HG02943 (cell line): Measurements from ENCODE around the gene B9D1.
"Not testable (repeated sequence)": the region's sequence is repeated elsewhere in the genome, so short reads cannot be mapped to it uniquely, and the experiment has no call there.

Experiments used
- ATAC-seq: cut with Tn5 transposase; IDR thresholded peaks from one replicate; pipeline ENCODE4 v1.9.1; 2021; ENCODE audit warnings: mild to moderate bottlenecking, low read depth, moderate library complexity; ENCODE audit not compliant: unreplicated experiment

The B9D1 gene

DNA sequence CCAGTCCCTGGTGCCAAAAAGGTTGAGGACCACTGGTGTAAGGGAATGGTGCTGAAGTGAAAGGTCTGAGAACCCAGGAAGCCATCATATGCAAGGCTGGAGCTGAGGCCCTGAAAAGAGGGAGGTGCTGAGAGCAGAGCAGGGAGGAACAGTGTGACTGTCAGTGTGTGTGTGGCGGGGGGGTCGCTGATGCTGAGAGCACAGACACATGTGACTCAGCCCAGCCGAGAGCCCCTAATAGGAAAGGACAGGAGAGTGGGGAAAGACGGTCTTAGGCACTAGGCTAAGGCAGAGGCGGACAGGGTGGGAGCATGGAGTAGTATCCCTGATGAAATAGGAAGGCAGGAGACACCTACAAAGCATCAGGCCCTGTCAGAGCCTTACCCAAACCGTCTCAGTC, 1.2 kb downstream of the B9D1 start:
- ATAC-seq = no peak

- no peak for ATAC-seq
Observed at GRCh38 chr17:19360772-19361171, 1.8 kb downstream of the B9D1 start.

- no peak for ATAC-seq
Observed at GRCh38 chr17:19359856-19360255, 2.7 kb downstream of the B9D1 start.

DNA sequence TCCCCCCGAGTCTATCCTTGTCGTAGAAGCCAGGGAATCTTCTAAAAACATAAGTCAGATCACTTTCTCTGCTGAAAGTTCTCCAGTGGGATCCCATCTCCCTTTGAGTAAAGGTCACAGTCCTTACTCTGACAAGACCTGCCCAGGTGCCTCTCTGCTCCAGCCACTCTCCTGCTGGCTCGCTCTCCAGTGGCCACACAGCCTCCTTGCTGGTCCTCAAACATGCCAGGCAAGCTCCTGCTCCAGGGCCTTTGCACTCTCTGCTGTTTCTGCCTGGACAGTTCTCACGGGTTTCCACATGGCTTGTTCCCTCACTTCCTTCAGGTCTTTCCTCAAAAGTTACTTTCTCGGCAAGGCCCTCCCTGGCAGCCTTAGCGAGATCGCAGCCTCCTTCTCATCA, 3.4 kb downstream of the B9D1 start:
- ATAC-seq = no peak

GRCh38 chr17:19357761-19358160, 4.8 kb downstream of the B9D1 start:
- no peak for ATAC-seq

GRCh38 chr17:19357351-19357750, 5.2 kb downstream of the B9D1 start:
- ATAC-seq = no peak

GRCh38 chr17:19354748-19355147, 7.8 kb downstream of the B9D1 start:
- ATAC-seq = no peak

DNA sequence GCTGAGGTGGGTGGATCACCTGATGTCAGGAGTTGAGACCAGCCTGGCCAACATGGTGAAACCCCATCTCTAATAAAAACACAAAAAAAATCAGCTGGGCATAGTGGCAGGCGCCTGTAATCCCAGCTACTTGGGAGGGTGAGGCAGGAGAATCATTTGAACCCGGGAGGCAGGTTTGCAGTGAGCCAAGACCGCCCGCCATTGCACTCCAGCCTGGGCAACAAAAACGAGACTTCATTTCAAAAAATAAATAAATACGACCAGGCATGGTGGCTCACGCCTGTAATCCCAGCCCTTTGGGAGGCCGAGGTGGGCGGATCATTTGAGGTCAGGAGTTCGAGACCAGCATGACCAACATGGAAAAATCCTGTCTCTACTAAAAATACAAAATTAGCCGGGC, 9.1 kb downstream of the B9D1 start:
- ATAC-seq = not testable (repeated sequence)

- ATAC-seq = no peak
Observed at GRCh38 chr17:19348806-19349205, 13.7 kb downstream of the B9D1 start.

GRCh38 chr17:19348081-19348650, 14.4 kb downstream of the B9D1 start:
- ATAC-seq = no peak

DNA sequence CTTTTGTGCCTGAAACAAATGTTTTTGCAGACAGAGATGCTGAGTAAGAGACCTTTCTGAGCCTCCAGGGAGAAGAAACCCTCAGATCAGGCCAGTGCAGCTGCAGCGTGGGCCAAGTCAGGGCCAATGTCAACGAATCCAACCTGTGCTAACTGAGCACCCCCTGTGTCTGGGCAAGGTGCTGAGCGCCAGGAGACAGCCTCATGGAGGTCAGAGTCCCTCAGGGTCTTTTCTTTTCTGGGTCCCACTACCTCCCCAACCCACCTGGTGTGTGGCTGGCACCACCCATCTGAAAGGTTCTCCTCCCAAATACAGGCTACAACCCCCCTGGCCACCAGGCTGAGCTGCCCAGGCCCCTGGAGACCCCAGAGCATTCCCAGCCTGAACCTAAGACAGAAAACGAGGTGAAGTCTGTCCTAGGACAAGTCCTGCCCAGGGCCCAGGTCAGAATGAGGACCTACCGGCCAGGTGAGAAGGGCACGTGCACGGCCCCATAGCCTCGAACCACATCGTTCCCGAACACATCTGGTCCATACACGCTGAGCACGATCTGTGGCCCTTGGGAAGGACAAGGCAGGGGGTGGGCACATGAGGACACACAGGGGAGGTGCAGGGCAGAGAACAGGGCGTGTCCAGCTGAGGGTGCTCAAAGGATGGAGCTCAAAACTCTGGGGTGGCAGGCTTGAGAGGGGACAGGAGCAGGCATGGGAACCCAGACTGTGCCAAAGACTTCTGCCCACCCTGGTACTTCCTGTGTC, 15.0 kb downstream of the B9D1 start:
- no peak for ATAC-seq

- ATAC-seq = no peak
Observed at GRCh38 chr17:19346351-19347255, 15.9 kb downstream of the B9D1 start.

- ATAC-seq = no peak
Observed at GRCh38 chr17:19345486-19346350, 16.8 kb downstream of the B9D1 start.

DNA sequence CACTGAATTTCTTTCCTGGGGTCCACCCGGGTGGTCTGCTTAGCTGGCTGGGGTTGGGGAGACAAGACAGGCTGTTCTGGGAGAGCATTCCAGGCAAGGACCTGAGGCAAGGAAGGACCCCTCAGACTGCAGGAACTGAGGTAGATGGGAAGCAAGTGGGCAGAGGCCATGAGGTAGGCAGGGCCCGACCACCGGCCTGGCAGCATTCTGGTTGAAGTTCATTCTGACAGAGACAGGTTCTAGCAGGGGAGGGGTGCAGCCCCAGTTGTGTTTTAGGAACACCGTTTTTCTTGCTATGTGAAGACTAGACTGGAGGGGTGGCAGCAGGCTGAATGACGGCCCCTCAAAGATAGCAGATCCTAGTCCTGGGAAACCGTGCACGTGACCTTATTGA, 17.5 kb downstream of the B9D1 start:
- no peak for ATAC-seq

DNA sequence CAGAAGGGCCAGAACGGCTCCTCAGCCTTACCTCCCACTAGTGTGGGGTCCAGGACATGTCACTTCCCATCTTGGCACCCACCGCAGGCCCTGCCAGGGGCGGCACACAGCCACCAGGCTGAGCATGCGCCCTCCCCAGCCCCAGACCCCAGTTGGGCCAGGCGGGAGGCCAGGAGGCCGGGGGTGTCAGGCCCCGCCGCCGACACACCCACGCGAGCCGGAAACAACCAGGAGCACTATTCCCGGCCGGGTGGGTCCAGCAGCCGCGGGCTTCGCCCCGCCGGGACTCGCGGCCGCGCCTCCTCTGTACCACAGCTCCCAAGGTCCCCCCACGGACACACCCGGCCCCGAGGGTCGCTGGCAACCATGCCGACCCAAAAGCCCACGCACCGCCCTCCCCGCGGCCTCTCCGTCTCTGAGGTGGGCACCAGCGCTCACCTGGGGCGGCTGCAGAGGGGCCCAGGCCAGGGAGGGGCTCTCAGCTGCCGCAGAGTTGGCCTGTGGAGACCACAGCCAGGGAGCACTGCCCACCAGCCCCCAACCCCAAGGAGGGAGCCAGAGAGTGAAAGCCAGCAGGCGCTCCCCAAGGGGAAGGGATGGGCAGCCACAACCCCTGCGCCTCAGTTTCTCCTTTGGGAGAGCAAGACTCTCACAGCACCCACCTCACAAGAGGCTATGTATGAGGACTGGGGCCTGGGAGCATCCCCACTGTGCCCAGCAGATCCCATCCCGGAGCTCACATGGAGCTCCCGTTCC, 18.0 kb downstream of the B9D1 start:
- ATAC-seq = no peak

- no peak for ATAC-seq
Observed at GRCh38 chr17:19343671-19344151, 18.8 kb downstream of the B9D1 start.

DNA sequence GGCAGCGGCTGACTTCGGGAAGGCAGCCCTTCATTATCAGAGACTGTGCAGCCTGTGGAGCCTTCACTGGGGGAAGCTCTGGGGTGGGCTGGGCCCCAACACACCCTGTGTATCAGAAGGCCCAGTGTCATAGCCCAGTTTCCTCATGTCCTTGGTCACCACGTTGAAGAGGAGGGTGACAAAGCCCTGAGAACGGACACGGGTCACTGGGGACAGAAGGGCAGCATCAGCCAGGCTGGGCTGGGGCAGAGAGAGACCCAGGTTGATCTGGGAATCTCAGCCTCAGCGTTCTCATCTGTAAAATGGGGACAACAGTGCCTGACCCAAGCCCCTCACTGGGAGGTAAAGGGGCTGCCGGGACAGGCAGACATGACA, 19.3 kb downstream of the B9D1 start:
- no peak for ATAC-seq

- no peak for ATAC-seq
Observed at GRCh38 chr17:19342611-19343255, 19.8 kb downstream of the B9D1 start.
